IMR-90 (cell line): ENCODE measurements around the gene NUFIP1. TPM values are rescaled to one million over a fixed set of nuclear protein-coding genes. Genes with fewer than 3 reads are reported as not detected.

Source experiments
- ATAC-seq: fragments of 200-7000 bp; cut with Tn5 transposase; 2 replicates; pipeline ENCODE4 v1.9.1; 2020; ENCODE audit warnings: low read depth, mild to moderate bottlenecking, moderate library complexity
- BruUV-seq: library from RNA; stranded (reverse); fragments of 400-500 nt; replicated peaks from 2 replicates; lab custom pipeline; 2021; lab: Mats Ljungman, UMichigan
- CTCF ChIA-PET: fragments of 300-600 bp; formaldehyde crosslinking; extraction: SDS; loops from one replicate; lab custom pipeline; 2021; ENCODE audit warnings: antibody characterized with exemption; lab: Yijun Ruan, JAX
- POLR2A ChIA-PET: fragments of 300-600 bp; sonication (Branson Sonifier 250); formaldehyde crosslinking; loops from one replicate; lab custom pipeline; 2022; ENCODE audit warnings: antibody characterized with exemption; ENCODE audit not compliant: unreplicated experiment; lab: Charles Lee
- DNase-seq: peaks from one replicate; pipeline ENCODE4 v3.0.0; 2013
- H2AFZ ChIP-seq: replicated peaks from 2 replicates; pipeline ENCODE3; 2013; ENCODE audit warnings: low read length, mild to moderate bottlenecking; ENCODE audit not compliant: poor library complexity
- H2AK5ac ChIP-seq: 2 replicates; pipeline ENCODE4 v1.6.1; 2013; ENCODE audit warnings: low read depth, low read length, inconsistent platforms
- H2AK9ac ChIP-seq: replicated peaks from 2 replicates; pipeline ENCODE3; 2013; ENCODE audit warnings: mild to moderate bottlenecking, low read depth, low read length, moderate library complexity; ENCODE audit not compliant: poor library complexity
- H2BK120ac ChIP-seq: 2 replicates; pipeline ENCODE4 v1.6.1; 2013; ENCODE audit warnings: low read depth, low read length, inconsistent platforms
- H2BK15ac ChIP-seq: 3 replicates; pipeline ENCODE4 v1.6.1; 2013; ENCODE audit warnings: low read depth, low read length, inconsistent platforms
- H2BK20ac ChIP-seq: 2 replicates; pipeline ENCODE4 v1.6.1; 2013; ENCODE audit warnings: low read depth, mild to moderate bottlenecking, inconsistent platforms, low read length, moderate library complexity
- H2BK5ac ChIP-seq: 2 replicates; pipeline ENCODE4 v1.6.1; 2013; ENCODE audit warnings: mild to moderate bottlenecking, low read depth, low read length, inconsistent platforms; ENCODE audit not compliant: poor library complexity, severe bottlenecking
- H3K14ac ChIP-seq: replicated peaks from 2 replicates; pipeline ENCODE4 v1.6.1; 2013; ENCODE audit warnings: low read depth, low read length, inconsistent platforms
- H3K18ac ChIP-seq: 2 replicates; pipeline ENCODE4 v1.6.1; 2013; ENCODE audit warnings: low read depth, low read length, control low read depth
- H3K23ac ChIP-seq: 2 replicates; pipeline ENCODE4 v1.6.1; 2013; ENCODE audit warnings: low read depth, low read length, inconsistent platforms
- H3K27ac ChIP-seq: 2 replicates; pipeline ENCODE4 v1.5.1; 2013; ENCODE audit warnings: mild to moderate bottlenecking, control low read depth, low read length; ENCODE audit not compliant: insufficient read depth
- H3K27me3 ChIP-seq: 2 replicates; pipeline ENCODE4 v1.6.1; 2013; ENCODE audit warnings: low read length; ENCODE audit not compliant: control insufficient read depth, insufficient read depth
- H3K36me3 ChIP-seq: 2 replicates; pipeline ENCODE4 v1.6.1; 2013; ENCODE audit warnings: low read length, mixed read lengths; ENCODE audit not compliant: control insufficient read depth, insufficient read depth
- H3K4ac ChIP-seq: 2 replicates; pipeline ENCODE4 v1.6.1; 2013; ENCODE audit warnings: low read depth, low read length, inconsistent platforms
- H3K4me1 ChIP-seq: 2 replicates; pipeline ENCODE4 v1.6.1; 2013; ENCODE audit warnings: low read length, mixed read lengths; ENCODE audit not compliant: control insufficient read depth, insufficient read depth
- H3K4me2 ChIP-seq: 2 replicates; pipeline ENCODE4 v1.6.1; 2013; ENCODE audit warnings: low read depth, mild to moderate bottlenecking, control low read depth, low read length, moderate library complexity
- H3K4me3 ChIP-seq: 2 replicates; pipeline ENCODE4 v1.5.1; 2013; ENCODE audit warnings: low read depth, mild to moderate bottlenecking, control low read depth, low read length, moderate library complexity; ENCODE audit not compliant: insufficient read depth
- H3K56ac ChIP-seq: 2 replicates; pipeline ENCODE4 v1.6.1; 2013; ENCODE audit warnings: low read length, inconsistent platforms; ENCODE audit not compliant: insufficient read depth; ENCODE audit errors: extremely low read depth
- H3K79me1 ChIP-seq, 2 experiments: 2 replicates each; pipeline ENCODE4 v1.6.1; 2013; ENCODE audit warnings: low read length in 2 of 2, inconsistent platforms in 1 of 2, low read depth in 1 of 2
- H3K9ac ChIP-seq: 2 replicates; pipeline ENCODE4 v1.6.1; 2013; ENCODE audit warnings: low read depth, low read length, control low read depth
- H3K9me1 ChIP-seq: 2 replicates; pipeline ENCODE4 v1.6.1; 2013; ENCODE audit warnings: low read length, inconsistent platforms; ENCODE audit not compliant: insufficient read depth
- H3K9me3 ChIP-seq: 2 replicates; pipeline ENCODE4 v1.6.1; 2013; ENCODE audit warnings: low read length; ENCODE audit not compliant: control insufficient read depth, insufficient read depth
- H4K20me1 ChIP-seq: 2 replicates; pipeline ENCODE4 v1.6.1; 2013; ENCODE audit warnings: low read length, inconsistent platforms; ENCODE audit not compliant: insufficient read depth
- H4K5ac ChIP-seq: 2 replicates; pipeline ENCODE4 v1.6.1; 2013; ENCODE audit warnings: mild to moderate bottlenecking, low read depth, low read length, control low read depth
- H4K8ac ChIP-seq, 2 experiments: 2 replicates each; pipeline ENCODE4 v1.6.1; 2013; ENCODE audit warnings: low read depth in 2 of 2, low read length in 2 of 2, control low read depth in 1 of 2, inconsistent platforms in 1 of 2
- H4K91ac ChIP-seq: 2 replicates; pipeline ENCODE4 v1.6.1; 2013; ENCODE audit warnings: low read depth, low read length, inconsistent platforms; ENCODE audit not compliant: insufficient read depth
- BHLHE40 ChIP-seq: fragments of 150-350 bp; IDR thresholded peaks from 2 replicates; pipeline ENCODE4 v1.6.1; 2016; ENCODE audit warnings: mild to moderate bottlenecking, low read depth, low read length
- CHD1 ChIP-seq: IDR thresholded peaks from 2 replicates; pipeline ENCODE4 v1.6.1; 2012; ENCODE audit warnings: low read depth, low read length, improper control_type of control experiment
- FOS ChIP-seq: fragments of 150-350 bp; IDR thresholded peaks from 2 replicates; pipeline ENCODE4 v1.6.1; 2016; ENCODE audit warnings: low read depth, low read length
- MAFK ChIP-seq: IDR thresholded peaks from 2 replicates; pipeline ENCODE4 v1.6.1; 2012; ENCODE audit warnings: low read depth, low read length, improper control_type of control experiment
- POLR2A ChIP-seq: IDR thresholded peaks from 2 replicates; pipeline ENCODE4 v1.6.1; 2012; ENCODE audit warnings: mild to moderate bottlenecking, low read depth, low read length
- RCOR1 ChIP-seq: IDR thresholded peaks from 2 replicates; pipeline ENCODE4 v1.6.1; 2012; ENCODE audit warnings: mild to moderate bottlenecking, low read length, improper control_type of control experiment; ENCODE audit not compliant: insufficient replicate concordance
- RFX5 ChIP-seq: IDR thresholded peaks from 2 replicates; pipeline ENCODE4 v1.8.0; 2012; ENCODE audit warnings: low read depth, mild to moderate bottlenecking, low read length, moderate library complexity
- WGBS, 2 experiments: methylation state at CpG; one replicate each; pipeline versions ENCODE4 v1.1.5 to v1.1.7; 2013; ENCODE audit warnings: missing lambda C conversion rate in 2 of 2; ENCODE audit not compliant: insufficient read length in 1 of 2; ENCODE audit errors: extremely low coverage in 2 of 2; 5-methylcytosine and 5-hydroxymethylcytosine counted together
- dilution Hi-C: fragments of 300-500 bp; cut with HindIII; formaldehyde crosslinking; loops from one replicate; pipeline ENCODE4 v1.14.3; 2018; ENCODE audit warnings: low sequenced_read_pairs; ENCODE audit not compliant: unreplicated experiment
- in situ Hi-C: fragments of 300-500 bp; cut with MboI; formaldehyde crosslinking; loops from 3 replicates; pipeline ENCODE4 v1.14.3; 2019; ENCODE audit warnings: low sequenced_read_pairs, inconsistent platforms, mixed read lengths
- intact Hi-C: fragments of 100-400 bp; cut with micrococcal nuclease; formaldehyde crosslinking; loops from 2 replicates; pipeline ENCODE4 v1.10.0; 2022
- polyA plus RNA-seq, 3 experiments: library from polyadenylated mRNA; depleted of rRNA; stranded (reverse); fragments of >200 nt; gene quantifications; 2 replicates each; pipeline ENCODE4 v1.2.3, GENCODE V29; 2012; ENCODE audit warnings: low replicate concordance in 1 of 3
- total RNA-seq: library from RNA; depleted of rRNA; stranded (reverse); fragments of >200 nt; gene quantifications from 2 replicates; pipeline ENCODE4 v1.2.3, GENCODE V29; 2012

The NUFIP1 gene
- total and polyA plus RNA-seq, 2 of the 4 experiments (the other 2 are of a cell fraction) = 1.4 to 2.3 TPM

GRCh38 chr13:44971656-44972595, 17.3 kb downstream of the NUFIP1 start:
- H3K4me3 ChIP-seq = no peak overlapping the region
- H3K9me1 ChIP-seq = peaks cover 6% of the 10 kb centered on the region; the same call in 1 of the 2 replicates
- peaks cover 13 to 34% of the 10 kb centered on the region in 2 experiments; a peak in 3 of 4 replicates for H3K79me1 ChIP-seq
- no peak overlapping the region for H4K91ac ChIP-seq
- no peak overlapping the region for H4K5ac ChIP-seq
- H3K27ac ChIP-seq = peak overlapping the region; percentile 58; the same call in 1 of the 2 replicates
- dilution Hi-C loops = no loop called here
- H3K23ac ChIP-seq = no peak overlapping the region
- H3K14ac ChIP-seq = no peak overlapping the region
- H2BK15ac ChIP-seq = no peak overlapping the region
- intact Hi-C loops = loop anchor here (2.0 to 10.0 kb wide), 3 partner anchors 153 to 920 kb away; partner anchors contain the start of genes GTF2F2 and TSC22D1
- H2AK5ac ChIP-seq = no peak overlapping the region
- in situ Hi-C loops = no loop called here
- no peaks in the 10 kb centered on the region for H3K27me3 ChIP-seq
- H3K4ac ChIP-seq = no peak overlapping the region
- BruUV-seq = no TSS peak
- ATAC-seq (peak; percentile 34), DNase-seq (peak; percentile 68)
- ChIA-PET POLR2A (no interaction called here), CTCF (no interaction called here)
- H3K4me2 ChIP-seq = peak overlapping the region; percentile 36
- no peak overlapping the region; the same call in 1 of the 2 replicates for H3K9ac ChIP-seq
- H4K8ac ChIP-seq = no peak overlapping the region
- H2AFZ ChIP-seq = no peak overlapping the region
- peaks cover 9% of the 10 kb centered on the region for H3K36me3 ChIP-seq
- H2AK9ac ChIP-seq = no peak overlapping the region
- WGBS, 2 experiments = 100% methylated on average over 1 of the region's 7 CpGs; no CpG with 5 or more reads in 1 of the 2 experiments
- no peaks in the 10 kb centered on the region for H4K20me1 ChIP-seq
- H3K4me1 ChIP-seq = peaks cover 9% of the 10 kb centered on the region
- no peaks in the 10 kb centered on the region for H3K9me3 ChIP-seq
- H3K18ac ChIP-seq = no peak overlapping the region
- H3K56ac ChIP-seq = no peak overlapping the region
- peak overlapping the region; percentile 67 for H2BK5ac ChIP-seq
- TF ChIP-seq MAFK (no peak), RCOR1 (no peak), CHD1 (no peak), BHLHE40 (no peak), RFX5 (no peak), FOS (no peak), POLR2A (no peak)
- peak overlapping the region; percentile 33; the same call in 1 of the 2 replicates for H2BK20ac ChIP-seq
- H2BK120ac ChIP-seq = no peak overlapping the region
